Skeletal muscle cell (primary cell): Measurements from ENCODE around the gene TAF4.

Experiments used
- DNase-seq: peaks from one replicate; pipeline ENCODE4 v3.0.0-alpha.2; 2010; ENCODE audit warnings: low read depth
- H3K4me3 ChIP-seq: 2 replicates; pipeline ENCODE4 v1.5.1; 2011; ENCODE audit warnings: low read depth, mild to moderate bottlenecking, control low read depth, low read length, moderate library complexity

TAF4 gene

GRCh38 chr20:61930776-61931475 lies 134.8 kb downstream of the TAF4 start:
- H3K4me3 ChIP-seq = no peak overlapping the region
- DNase-seq = no peak

- H3K4me3 ChIP-seq = no peak overlapping the region
- no peak for DNase-seq
Observed at GRCh38 chr20:61929971-61930666, 135.6 kb downstream of the TAF4 start.

GRCh38 chr20:61929561-61929960 lies 136.1 kb downstream of the TAF4 start:
- H3K4me3 ChIP-seq = no peak overlapping the region
- DNase-seq = no peak

- DNase-seq = no peak
- no peak overlapping the region for H3K4me3 ChIP-seq
Observed at GRCh38 chr20:61927826-61928541, 137.7 kb downstream of the TAF4 start.

GRCh38 chr20:61927193-61927825 lies 138.4 kb downstream of the TAF4 start:
- no peak for DNase-seq

GRCh38 chr20:61926796-61927192 lies 138.9 kb downstream of the TAF4 start:
- H3K4me3 ChIP-seq = no peak overlapping the region
- DNase-seq = no peak

More at GRCh38 chr20:61927193-61927825, 138.4 kb downstream of the TAF4 start:
- H3K4me3 ChIP-seq = no peak overlapping the region

GRCh38 chr20:61926253-61926613 lies 139.4 kb downstream of the TAF4 start:
- H3K4me3 ChIP-seq = no peak overlapping the region
- DNase-seq = no peak

GRCh38 chr20:61925555-61926252 lies 140.0 kb downstream of the TAF4 start:
- peak; percentile 14 for DNase-seq
- no peak overlapping the region for H3K4me3 ChIP-seq

GRCh38 chr20:61924858-61925554 lies 140.7 kb downstream of the TAF4 start:
- no peak for DNase-seq
- H3K4me3 ChIP-seq = no peak overlapping the region
